ENCODE measurements around the gene TPPP.

The TPPP gene

DNA sequence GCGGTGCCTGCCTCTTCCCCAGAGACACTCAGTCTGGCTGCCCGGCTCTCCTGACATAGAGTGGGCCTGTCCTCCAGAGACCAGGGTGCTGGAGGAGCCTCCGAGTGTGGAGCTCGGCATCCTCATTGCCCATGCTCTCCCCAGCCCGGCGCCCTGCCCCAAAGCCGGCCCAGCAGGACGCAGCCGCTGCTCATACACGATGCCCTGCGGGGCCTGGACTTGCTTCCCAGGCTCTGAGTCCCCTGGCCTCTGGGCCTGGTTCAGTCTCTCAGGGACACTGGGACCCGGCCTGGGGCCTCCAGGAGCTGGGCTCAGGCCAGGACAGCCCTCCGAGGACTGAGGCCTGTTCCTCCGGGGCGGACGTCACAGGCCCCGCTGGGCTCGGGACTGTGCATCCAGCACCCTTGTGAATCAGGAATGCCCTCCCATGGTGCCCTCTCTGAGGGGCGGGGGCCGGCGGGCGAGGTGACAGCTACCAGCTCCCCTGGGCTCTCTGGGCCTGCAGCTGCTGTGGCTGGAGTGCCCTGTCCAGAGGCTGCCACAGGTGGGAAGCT lies 23.2 kb downstream of the TPPP start:
- H3K4me3 ChIP-seq (ENCODE audit: low read depth, low read length): no peak overlapping the region
- no peaks in the 10 kb centered on the region for H3K9me3 ChIP-seq (ENCODE audit: control insufficient read depth, insufficient read depth, low read depth, low read length)
- no peak overlapping the region; the same call in 1 of the 2 replicates for H3K27ac ChIP-seq (ENCODE audit: low read depth, low read length)
- H3K36me3 ChIP-seq (ENCODE audit: control insufficient read depth, insufficient read depth, low read length): peaks cover 20% of the 10 kb centered on the region
- no peak overlapping the region for H3K9ac ChIP-seq (ENCODE audit: low read length)
- peaks cover 23% of the 10 kb centered on the region for H3K27me3 ChIP-seq (ENCODE audit: control insufficient read depth, insufficient read depth, low read length)
- peaks cover 26% of the 10 kb centered on the region; the same call in 1 of the 2 replicates for H3K4me1 ChIP-seq (ENCODE audit: control insufficient read depth, insufficient read depth, low read length)

DNA sequence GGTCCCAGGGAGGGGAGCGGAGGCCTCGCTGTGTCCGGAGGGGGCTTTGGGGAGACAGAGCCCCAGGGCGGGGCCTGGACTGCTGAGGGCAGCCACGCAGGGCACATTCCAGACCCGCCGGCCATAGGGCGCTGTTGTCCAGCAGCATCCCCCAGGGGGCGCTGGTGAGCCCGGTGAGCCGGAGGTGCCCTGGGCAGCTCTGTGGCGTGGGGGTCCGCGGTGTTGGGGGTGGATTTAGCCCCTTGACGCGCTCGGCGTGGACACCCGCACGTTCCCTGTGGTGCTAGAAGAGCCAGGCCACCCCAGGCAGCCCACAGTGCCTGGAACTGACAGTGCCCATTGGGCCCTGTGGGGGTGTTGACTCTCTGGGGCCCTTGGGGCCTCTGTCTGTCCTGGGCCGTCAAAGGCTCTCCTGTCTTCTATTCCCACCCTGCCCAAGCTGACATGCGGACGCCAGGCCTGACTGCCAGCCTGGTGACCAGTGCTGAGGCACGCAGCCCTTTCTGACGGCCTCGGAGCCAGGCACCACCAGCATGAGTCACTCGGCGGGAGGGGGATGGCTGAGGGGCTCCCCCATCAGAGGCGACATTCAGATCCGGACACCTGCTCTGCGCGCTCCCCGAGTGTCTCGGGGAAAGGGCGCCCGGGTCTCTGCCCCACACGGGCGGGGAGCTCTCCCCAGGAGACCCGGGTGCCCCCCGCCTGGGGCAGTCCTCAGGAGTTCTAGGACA lies 23.9 kb downstream of the TPPP start:
- Histone ChIP-seq H3K27ac (ENCODE audit: low read depth, low read length) (no peak overlapping the region; the same call in 1 of the 2 replicates), H3K4me1 (ENCODE audit: control insufficient read depth, insufficient read depth, low read length) (peaks cover 26% of the 10 kb centered on the region; the same call in 1 of the 2 replicates), H3K4me3 (ENCODE audit: low read depth, low read length) (no peak overlapping the region), H3K9me3 (ENCODE audit: control insufficient read depth, insufficient read depth, low read depth, low read length) (no peaks in the 10 kb centered on the region), H3K27me3 (ENCODE audit: control insufficient read depth, insufficient read depth, low read length) (peaks cover 21% of the 10 kb centered on the region), H3K9ac (ENCODE audit: low read length) (no peak overlapping the region), H3K36me3 (ENCODE audit: control insufficient read depth, insufficient read depth, low read length) (peaks cover 25% of the 10 kb centered on the region)

DNA sequence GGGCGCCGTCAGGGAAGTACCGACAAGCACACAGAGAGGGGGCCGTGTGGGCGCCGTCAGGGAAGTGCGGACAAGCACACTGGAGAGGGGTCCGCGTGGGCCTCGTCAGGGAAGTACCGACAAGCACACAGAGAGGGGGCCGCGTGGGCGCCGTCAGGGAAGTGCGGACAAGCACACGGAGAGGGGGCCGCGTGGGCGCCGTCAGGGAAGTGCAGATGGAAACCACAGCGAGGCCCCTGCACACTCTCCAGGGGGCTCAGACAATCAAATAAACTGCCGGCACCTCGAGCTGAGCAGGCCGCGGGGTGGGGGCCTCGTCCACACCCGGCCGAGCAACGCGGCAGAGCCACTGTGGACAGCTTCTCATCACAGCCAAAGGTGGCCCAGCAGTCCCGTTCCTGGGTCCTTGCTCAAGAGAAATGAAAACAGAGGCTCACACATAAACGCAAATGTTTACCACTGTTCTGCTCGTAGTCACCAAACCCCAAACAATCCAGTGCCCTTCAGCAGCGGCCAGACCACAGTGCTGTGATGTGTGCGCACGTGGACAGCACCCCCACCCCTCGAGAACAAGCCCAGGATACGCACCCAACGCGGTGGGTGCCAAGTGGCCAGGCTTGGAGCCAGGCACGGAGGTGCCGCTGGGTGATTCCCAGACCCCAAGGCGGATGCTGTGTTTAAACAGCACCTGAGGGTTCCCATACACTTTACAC lies 24.7 kb downstream of the TPPP start:
- peaks cover 26% of the 10 kb centered on the region; the same call in 1 of the 2 replicates for H3K4me1 ChIP-seq (ENCODE audit: control insufficient read depth, insufficient read depth, low read length)
- no peak overlapping the region for H3K9ac ChIP-seq (ENCODE audit: low read length)
- H3K27me3 ChIP-seq (ENCODE audit: control insufficient read depth, insufficient read depth, low read length): peaks cover 13% of the 10 kb centered on the region
- no peak overlapping the region for H3K4me3 ChIP-seq (ENCODE audit: low read depth, low read length)
- peaks cover 29% of the 10 kb centered on the region for H3K36me3 ChIP-seq (ENCODE audit: control insufficient read depth, insufficient read depth, low read length)
- no peaks in the 10 kb centered on the region for H3K9me3 ChIP-seq (ENCODE audit: control insufficient read depth, insufficient read depth, low read depth, low read length)
- H3K27ac ChIP-seq (ENCODE audit: low read depth, low read length): no peak overlapping the region

DNA sequence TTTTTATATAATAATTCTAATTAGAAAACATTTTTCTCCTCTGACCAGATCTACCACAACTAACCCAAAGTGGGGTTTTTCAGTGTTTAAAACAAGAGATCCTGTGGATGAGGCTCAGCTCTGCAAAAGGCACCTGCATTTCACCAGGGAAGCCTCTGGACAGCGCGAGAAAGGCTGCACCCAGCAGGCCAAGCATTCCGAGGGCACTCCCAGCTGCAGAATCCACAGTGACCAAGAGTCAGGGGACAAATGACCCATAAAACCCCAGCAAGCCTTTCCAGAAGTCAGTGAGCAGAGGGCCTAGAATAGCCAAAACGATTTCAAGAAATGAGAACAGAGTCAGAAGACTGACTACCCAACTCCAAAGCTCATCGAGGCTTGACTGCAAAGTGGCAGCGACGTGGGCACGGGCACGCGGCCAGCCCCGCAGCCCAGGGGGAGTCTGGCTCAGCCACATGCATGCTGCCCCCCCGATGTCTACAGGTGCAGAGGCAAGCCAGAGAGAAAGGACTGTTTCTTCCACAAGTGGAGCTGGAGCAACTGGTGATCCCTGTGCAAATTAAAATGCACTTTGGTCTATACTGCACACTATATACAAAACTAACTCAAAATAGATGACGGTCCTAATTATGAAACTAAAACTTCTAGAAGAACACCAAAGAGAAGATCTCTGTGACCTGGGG lies 26.2 kb downstream of the TPPP start:
- no peak overlapping the region for H3K4me3 ChIP-seq (ENCODE audit: low read depth, low read length)
- peaks cover 14% of the 10 kb centered on the region; the same call in 1 of the 2 replicates for H3K4me1 ChIP-seq (ENCODE audit: control insufficient read depth, insufficient read depth, low read length)
- no peak overlapping the region for H3K27ac ChIP-seq (ENCODE audit: low read depth, low read length)
- peaks cover 44% of the 10 kb centered on the region for H3K36me3 ChIP-seq (ENCODE audit: control insufficient read depth, insufficient read depth, low read length)
- H3K9ac ChIP-seq (ENCODE audit: low read length): no peak overlapping the region
- H3K27me3 ChIP-seq (ENCODE audit: control insufficient read depth, insufficient read depth, low read length): no peaks in the 10 kb centered on the region
- H3K9me3 ChIP-seq (ENCODE audit: control insufficient read depth, insufficient read depth, low read depth, low read length): no peaks in the 10 kb centered on the region

DNA sequence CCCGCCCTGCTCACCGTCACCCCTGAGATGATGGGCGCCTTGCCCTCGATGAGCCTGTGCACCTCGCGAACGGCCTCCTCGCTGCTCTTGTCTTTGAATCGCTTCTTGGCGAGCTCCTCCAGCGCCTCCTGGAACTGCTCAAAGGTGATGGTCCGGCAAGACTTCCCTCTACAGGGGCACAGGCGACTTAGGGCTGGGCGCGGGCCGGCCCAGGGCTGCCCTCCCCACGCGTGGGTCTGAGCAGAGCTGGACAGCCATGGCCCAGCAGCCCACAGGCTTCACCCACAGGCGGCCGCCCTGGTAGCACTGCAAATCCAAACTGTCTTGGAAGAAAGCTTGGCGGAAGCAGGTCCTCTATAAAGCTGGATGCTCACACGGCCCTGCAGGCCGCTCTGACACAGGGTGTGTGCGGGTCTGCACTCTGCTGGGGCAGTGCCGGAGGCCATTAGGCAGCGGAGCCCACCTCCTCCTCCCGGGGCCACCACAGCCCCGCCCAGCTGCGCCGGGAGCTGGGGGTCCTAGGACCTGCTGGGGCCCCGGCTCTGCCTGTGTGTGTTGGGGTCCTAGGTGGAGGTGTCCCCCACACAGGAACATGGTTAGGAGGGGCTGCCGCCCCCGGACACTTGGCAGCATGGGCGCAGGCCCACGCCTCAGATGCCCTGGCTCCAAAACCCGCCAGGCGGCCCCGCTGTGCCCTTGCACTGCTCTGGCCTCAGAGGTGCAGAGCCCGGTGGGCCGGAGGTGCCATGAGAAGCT lies 27.0 kb downstream of the TPPP start:
- Histone ChIP-seq H3K27me3 (ENCODE audit: control insufficient read depth, insufficient read depth, low read length) (no peaks in the 10 kb centered on the region), H3K36me3 (ENCODE audit: control insufficient read depth, insufficient read depth, low read length) (peaks cover 51% of the 10 kb centered on the region), H3K4me3 (ENCODE audit: low read depth, low read length) (no peak overlapping the region)

DNA sequence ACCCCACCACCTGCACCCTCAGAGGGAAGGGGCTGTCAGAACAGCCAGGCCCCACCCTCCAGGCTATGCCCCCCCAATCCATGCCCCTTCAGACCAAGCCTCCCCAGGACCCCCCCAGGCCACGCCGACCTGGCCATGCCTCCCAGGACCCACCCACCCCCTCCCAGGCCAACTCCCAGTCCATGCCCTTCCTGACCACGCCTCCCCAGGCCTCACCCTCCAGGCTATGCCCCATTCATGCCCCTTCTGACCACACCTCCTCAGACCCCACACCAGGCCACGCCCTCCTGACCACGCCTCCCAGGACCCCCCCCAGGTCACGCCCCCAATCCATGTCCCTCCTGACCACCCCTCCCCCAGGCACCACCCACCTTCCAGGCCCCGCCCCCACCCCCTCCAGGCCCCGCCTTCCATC lies 27.6 kb downstream of the TPPP start:
- Histone ChIP-seq H3K9ac (ENCODE audit: low read length) (no peak overlapping the region), H3K27ac (ENCODE audit: low read depth, low read length) (no peak overlapping the region), H3K4me3 (ENCODE audit: low read depth, low read length) (no peak overlapping the region), H3K36me3 (ENCODE audit: control insufficient read depth, insufficient read depth, low read length) (peaks cover 55% of the 10 kb centered on the region), H3K4me1 (ENCODE audit: control insufficient read depth, insufficient read depth, low read length) (peaks cover 9% of the 10 kb centered on the region; the same call in 1 of the 2 replicates), H3K27me3 (ENCODE audit: control insufficient read depth, insufficient read depth, low read length) (no peaks in the 10 kb centered on the region), H3K9me3 (ENCODE audit: control insufficient read depth, insufficient read depth, low read depth, low read length) (no peaks in the 10 kb centered on the region)

More for the DNA sequence above, 27.0 kb downstream of the TPPP start:
- H3K27ac ChIP-seq (ENCODE audit: low read depth, low read length): no peak overlapping the region
- no peak overlapping the region for H3K9ac ChIP-seq (ENCODE audit: low read length)
- H3K4me1 ChIP-seq (ENCODE audit: control insufficient read depth, insufficient read depth, low read length): peaks cover 11% of the 10 kb centered on the region; the same call in 1 of the 2 replicates
- H3K9me3 ChIP-seq (ENCODE audit: control insufficient read depth, insufficient read depth, low read depth, low read length): no peaks in the 10 kb centered on the region

DNA sequence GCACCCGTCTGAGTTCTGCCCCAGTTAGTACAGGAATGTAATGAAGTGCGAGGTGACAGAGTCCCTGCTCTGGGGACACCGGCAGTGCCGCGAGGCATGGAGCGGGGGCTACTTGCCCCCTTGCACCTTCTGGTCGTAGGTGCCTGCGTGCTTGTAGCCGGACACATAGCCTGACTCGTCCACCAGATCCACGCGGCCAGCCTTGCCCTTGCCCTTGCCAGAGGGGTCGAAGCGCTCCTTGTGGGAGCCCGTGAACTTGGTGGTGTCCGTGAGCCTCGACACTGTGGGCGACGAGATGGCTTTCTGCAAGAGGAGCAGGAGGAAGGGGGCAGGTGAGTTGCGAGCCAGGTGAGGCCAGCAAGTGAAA lies 28.2 kb downstream of the TPPP start:
- H3K4me3 ChIP-seq (ENCODE audit: low read depth, low read length): no peak overlapping the region
- H3K36me3 ChIP-seq (ENCODE audit: control insufficient read depth, insufficient read depth, low read length): peaks cover 60% of the 10 kb centered on the region
- H3K9me3 ChIP-seq (ENCODE audit: control insufficient read depth, insufficient read depth, low read depth, low read length): no peaks in the 10 kb centered on the region
- H3K27me3 ChIP-seq (ENCODE audit: control insufficient read depth, insufficient read depth, low read length): no peaks in the 10 kb centered on the region
- peaks cover 4% of the 10 kb centered on the region; the same call in 1 of the 2 replicates for H3K4me1 ChIP-seq (ENCODE audit: control insufficient read depth, insufficient read depth, low read length)
- H3K9ac ChIP-seq (ENCODE audit: low read length): no peak overlapping the region
- no peak overlapping the region for H3K27ac ChIP-seq (ENCODE audit: low read depth, low read length)

DNA sequence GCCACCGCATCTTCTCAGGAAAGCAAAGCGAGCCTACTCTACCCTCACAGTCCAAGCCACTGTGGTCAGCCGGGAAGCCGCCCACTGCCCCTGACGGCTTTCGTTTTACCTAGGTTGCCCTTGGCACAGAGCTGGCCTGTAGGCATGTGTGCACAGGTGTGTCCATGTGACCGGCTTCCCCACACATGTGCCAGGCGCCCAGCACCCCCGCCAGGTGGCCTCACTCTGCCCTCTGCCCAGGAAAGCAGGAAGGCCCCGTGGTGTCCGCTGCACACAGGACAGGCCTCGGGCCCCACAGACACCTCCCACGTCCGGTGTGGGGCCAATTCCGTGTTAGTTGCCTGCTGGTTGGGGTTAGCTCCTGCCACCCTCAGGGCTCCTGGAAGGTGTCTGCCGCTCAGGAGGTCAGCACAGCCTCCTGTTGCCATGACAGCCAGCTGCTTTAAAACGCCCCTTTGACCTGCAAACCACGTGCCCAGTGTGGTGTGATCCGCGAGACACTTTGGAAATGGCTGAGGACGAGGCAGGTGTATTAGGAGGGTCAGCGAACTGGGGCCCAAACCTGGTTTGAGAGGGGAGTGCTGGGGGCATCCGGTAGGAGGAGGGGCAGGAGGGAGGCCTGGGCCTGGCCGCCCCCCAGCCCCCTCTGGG lies 28.7 kb downstream of the TPPP start:
- peaks cover 65% of the 10 kb centered on the region for H3K36me3 ChIP-seq (ENCODE audit: control insufficient read depth, insufficient read depth, low read length)
- H3K27ac ChIP-seq (ENCODE audit: low read depth, low read length): no peak overlapping the region
- no peak overlapping the region for H3K9ac ChIP-seq (ENCODE audit: low read length)
- no peaks in the 10 kb centered on the region for H3K27me3 ChIP-seq (ENCODE audit: control insufficient read depth, insufficient read depth, low read length)
- H3K4me1 ChIP-seq (ENCODE audit: control insufficient read depth, insufficient read depth, low read length): peaks cover 4% of the 10 kb centered on the region; the same call in 1 of the 2 replicates
- H3K4me3 ChIP-seq (ENCODE audit: low read depth, low read length): no peak overlapping the region
- no peaks in the 10 kb centered on the region for H3K9me3 ChIP-seq (ENCODE audit: control insufficient read depth, insufficient read depth, low read depth, low read length)

DNA sequence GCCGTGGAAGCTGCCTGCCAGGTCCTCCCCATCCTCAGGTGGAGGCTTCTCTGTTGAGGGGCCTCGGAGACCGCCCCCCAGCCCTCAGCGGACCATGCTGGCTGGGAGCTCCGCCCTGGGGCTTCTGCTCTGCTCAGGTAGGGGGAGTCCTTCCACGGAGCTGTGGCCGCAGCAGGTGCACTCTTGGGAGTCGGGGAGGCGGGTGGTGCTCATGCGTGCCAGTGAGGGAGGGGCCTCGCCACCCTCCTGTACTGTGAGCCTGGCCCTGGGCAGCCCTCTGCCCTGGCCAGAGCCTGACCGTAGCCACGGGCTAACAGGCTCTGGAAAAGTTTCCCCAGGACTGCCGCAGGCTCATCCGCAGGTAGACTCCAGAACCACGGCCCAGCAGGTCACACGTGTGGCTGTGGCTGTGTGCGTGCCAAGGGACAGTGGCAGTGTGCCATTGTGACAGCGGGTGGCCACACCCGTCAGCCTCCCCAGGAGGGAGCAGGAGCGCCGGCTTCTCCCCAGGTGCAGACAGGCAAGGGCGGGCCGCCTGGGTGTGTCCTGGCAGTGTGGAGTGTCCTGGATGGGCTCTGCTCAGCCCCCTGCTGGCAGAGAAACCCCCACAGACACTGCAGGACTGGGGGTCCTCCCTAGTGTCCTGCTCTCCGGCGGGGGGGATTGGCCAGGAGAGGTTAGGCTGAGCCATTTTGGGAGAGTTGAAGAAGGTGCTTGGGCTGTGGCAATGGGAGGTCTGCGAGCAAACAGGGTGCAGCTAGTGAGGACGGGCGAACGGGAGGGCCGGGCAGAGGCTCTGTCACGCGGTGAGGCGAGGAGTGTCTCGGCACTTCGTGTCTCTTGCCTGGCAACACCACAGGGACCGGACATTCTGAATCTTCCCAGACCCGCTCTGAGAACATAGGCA lies 29.5 kb downstream of the TPPP start:
- H3K27me3 ChIP-seq (ENCODE audit: control insufficient read depth, insufficient read depth, low read length): no peaks in the 10 kb centered on the region
- H3K36me3 ChIP-seq (ENCODE audit: control insufficient read depth, insufficient read depth, low read length): peaks cover 73% of the 10 kb centered on the region
- no peaks in the 10 kb centered on the region for H3K9me3 ChIP-seq (ENCODE audit: control insufficient read depth, insufficient read depth, low read depth, low read length)
- H3K4me1 ChIP-seq (ENCODE audit: control insufficient read depth, insufficient read depth, low read length): no peaks in the 10 kb centered on the region
- no peak overlapping the region for H3K4me3 ChIP-seq (ENCODE audit: low read depth, low read length)
- H3K27ac ChIP-seq (ENCODE audit: low read depth, low read length): no peak overlapping the region
- H3K9ac ChIP-seq (ENCODE audit: low read length): no peak overlapping the region

All from HUES6 (cell line).